ENCODE data around the gene TNFRSF8.

DNA sequence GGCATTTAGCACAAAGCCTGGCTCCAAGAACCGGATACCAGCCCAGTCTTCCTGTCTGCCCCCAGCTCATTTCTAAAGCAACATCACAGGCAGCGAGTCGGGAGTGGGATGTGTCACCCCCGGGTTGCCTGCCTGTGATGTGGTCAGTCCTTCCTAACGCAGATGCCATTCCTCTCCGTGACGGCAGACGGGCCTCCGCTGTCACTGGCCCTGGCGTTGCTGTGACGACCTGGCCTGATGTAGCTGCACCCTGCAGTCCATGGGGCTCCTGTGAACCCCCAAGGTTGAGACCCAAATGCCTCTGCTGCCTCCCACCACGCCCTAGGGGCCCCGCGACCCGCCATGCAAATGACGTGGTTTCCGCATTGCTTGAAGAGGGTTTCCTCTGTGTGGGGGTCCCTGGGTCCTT is 116.0 kb downstream of the TNFRSF8 start:
- TF ChIP-seq CTCF (conservative IDR thresholded peaks at IDR 0.05 in 1 of 2, IDR thresholded peaks at IDR 0.05 in 1 of 2; ENCODE audit: low read depth in 1 of 2, low read length in 2 of 2): no peak
- no peak for TF ChIP-seq EZH2 (IDR thresholded peaks at IDR 0.05; ENCODE audit: low read length, missing control alignments)
